Hematopoietic multipotent progenitor cell treated with erythropoietin and hydrocortisone succinate and interleukin-3 and kit ligand, for 15 days (in vitro differentiated cells): ENCODE data around the gene FAM53C.

Experiments
- DNase-seq: peaks from one replicate; pipeline ENCODE4 v3.0.0-alpha.2; 2015; ENCODE audit warnings: low spot score

FAM53C gene

DNA sequence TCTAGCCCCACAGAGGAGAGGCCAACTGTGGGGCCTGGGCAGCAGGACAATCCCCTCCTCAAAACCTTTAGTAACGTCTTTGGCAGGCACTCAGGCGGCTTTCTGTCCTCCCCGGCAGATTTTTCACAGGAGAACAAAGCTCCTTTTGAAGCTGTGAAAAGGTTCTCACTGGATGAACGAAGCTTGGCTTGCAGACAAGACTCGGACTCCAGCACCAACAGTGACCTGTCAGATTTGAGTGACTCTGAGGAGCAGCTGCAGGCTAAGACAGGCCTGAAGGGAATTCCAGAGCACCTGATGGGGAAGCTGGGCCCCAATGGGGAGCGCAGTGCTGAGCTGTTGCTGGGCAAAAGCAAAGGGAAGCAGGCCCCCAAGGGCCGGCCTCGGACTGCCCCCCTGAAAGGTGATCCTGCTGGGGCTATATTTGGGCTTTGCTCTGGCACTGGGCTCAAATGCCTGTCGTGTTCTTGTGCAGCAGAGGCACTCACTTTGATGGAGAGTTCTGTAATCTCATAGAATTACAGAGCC, 53.9 kb downstream of the FAM53C start:
- DNase-seq, result no peak
